Nephron progenitor cell (in vitro differentiated cells): ENCODE data around the gene CELA2A.
A peak's percentile ranks its signal among the peaks of the same experiment; 100 is the strongest.
"Not testable (repeated sequence)": the region's sequence is repeated elsewhere in the genome, so short reads cannot be mapped to it uniquely, and the experiment has no call there.

ENCODE experiments used
- DNase-seq: peaks from one replicate; pipeline ENCODE4 v3.0.0; 2021
- H3K27ac Mint-ChIP-seq: 2 replicates; pipeline ENCODE4 v1.8.0; 2021; ENCODE audit warnings: mild to moderate bottlenecking, moderate library complexity, mixed read lengths
- H3K27me3 Mint-ChIP-seq: 2 replicates; pipeline ENCODE4 v1.8.0; 2021; ENCODE audit warnings: mild to moderate bottlenecking, low read depth, mixed read lengths; ENCODE audit not compliant: poor library complexity
- H3K36me3 Mint-ChIP-seq: 2 replicates; pipeline ENCODE4 v1.8.0; 2021; ENCODE audit warnings: low read depth, mixed read lengths
- H3K4me1 Mint-ChIP-seq: 2 replicates; pipeline ENCODE4 v1.8.0; 2021; ENCODE audit warnings: mixed read lengths
- H3K4me3 Mint-ChIP-seq: 2 replicates; pipeline ENCODE4 v1.8.0; 2021; ENCODE audit warnings: mild to moderate bottlenecking, moderate library complexity, mixed read lengths
- H3K9me3 Mint-ChIP-seq: 2 replicates; pipeline ENCODE4 v1.8.0; 2021; ENCODE audit warnings: mild to moderate bottlenecking, moderate library complexity, mixed read lengths
- TF ChIP-seq, protein P1 (sequence below): fragments of 200-600 bp; sonication (generic); IDR thresholded peaks from 2 replicates; pipeline ENCODE4 v1.5.0; 2021; ENCODE audit warnings: antibody characterized with exemption

The CELA2A gene

DNA sequence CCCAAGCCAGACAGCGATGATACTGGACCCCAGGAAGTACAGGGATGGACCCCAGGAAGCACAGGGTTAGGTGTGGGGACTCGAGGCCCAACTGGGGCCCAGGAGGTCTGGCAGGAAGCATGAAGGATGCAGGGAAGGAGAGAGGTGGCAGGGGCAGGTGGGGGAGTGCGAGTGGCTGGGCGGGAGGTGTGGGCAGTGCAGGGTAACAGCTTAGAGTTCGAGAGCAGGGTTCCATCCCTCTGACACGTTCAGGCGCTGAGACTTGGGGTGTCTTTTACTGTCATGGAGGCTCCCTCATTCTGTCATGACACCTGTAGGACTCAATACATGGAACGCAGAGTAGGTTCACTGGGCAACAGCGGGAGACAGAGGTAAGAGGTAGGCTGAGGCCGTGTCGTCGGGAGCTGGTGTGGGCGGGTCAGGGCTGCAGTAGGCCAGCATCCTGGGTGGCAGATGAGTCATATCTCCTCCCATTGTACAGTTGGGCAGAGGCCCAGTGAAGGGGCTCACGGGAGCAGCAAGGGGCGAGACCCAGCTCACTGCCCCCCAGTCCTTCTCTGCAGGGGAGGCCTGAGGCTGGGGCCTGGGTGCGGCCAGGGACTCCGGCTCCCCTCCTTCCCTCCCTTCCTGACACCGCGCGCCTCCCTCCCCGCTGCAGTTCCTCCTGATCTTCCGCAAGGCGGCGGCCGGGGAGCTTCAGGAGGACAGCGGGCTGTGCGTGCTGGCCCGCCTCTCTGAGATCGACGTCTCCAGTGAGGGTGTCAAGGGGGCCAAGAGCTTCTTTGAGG lies 29.8 kb upstream of the CELA2A start:
- Mint-ChIP-seq H3K27ac (peak overlapping the region; percentile 71), H3K4me1 (peaks cover 24% of the 10 kb centered on the region), H3K4me3 (no peak overlapping the region), H3K27me3 (no peaks in the 10 kb centered on the region), H3K9me3 (peaks cover 1% of the 10 kb centered on the region), H3K36me3 (no peaks in the 10 kb centered on the region)
- TF ChIP-seq, protein P1, sequence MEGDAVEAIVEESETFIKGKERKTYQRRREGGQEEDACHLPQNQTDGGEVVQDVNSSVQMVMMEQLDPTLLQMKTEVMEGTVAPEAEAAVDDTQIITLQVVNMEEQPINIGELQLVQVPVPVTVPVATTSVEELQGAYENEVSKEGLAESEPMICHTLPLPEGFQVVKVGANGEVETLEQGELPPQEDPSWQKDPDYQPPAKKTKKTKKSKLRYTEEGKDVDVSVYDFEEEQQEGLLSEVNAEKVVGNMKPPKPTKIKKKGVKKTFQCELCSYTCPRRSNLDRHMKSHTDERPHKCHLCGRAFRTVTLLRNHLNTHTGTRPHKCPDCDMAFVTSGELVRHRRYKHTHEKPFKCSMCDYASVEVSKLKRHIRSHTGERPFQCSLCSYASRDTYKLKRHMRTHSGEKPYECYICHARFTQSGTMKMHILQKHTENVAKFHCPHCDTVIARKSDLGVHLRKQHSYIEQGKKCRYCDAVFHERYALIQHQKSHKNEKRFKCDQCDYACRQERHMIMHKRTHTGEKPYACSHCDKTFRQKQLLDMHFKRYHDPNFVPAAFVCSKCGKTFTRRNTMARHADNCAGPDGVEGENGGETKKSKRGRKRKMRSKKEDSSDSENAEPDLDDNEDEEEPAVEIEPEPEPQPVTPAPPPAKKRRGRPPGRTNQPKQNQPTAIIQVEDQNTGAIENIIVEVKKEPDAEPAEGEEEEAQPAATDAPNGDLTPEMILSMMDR, result no peak
- DNase-seq, result no peak

DNA sequence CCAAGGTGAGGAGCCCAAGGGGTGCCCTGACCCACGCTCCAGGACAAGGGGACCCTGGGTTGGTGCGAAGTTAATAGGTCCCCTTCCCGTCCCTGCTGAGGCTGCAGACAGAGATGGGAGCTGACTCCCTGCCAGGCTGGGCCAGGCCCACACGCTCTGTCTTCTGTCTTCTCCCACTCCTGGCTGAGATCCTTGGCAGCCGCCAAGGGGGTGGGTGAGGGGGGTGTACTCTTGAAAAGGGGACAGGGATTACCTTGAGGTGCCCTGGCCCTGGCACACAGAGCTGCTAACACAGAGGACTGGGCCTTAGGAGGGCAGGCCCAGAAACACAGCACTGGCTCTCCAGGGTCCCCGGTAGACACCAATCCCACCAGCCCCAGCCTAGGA lies 29.3 kb upstream of the CELA2A start:
- no peaks in the 10 kb centered on the region for H3K36me3 Mint-ChIP-seq
- TF ChIP-seq, protein P1, result no peak
- no peak overlapping the region for H3K27ac Mint-ChIP-seq
- H3K27me3 Mint-ChIP-seq, result no peaks in the 10 kb centered on the region
- no peak overlapping the region for H3K4me3 Mint-ChIP-seq
- H3K4me1 Mint-ChIP-seq, result peaks cover 24% of the 10 kb centered on the region
- DNase-seq, result no peak
- H3K9me3 Mint-ChIP-seq, result no peaks in the 10 kb centered on the region

DNA sequence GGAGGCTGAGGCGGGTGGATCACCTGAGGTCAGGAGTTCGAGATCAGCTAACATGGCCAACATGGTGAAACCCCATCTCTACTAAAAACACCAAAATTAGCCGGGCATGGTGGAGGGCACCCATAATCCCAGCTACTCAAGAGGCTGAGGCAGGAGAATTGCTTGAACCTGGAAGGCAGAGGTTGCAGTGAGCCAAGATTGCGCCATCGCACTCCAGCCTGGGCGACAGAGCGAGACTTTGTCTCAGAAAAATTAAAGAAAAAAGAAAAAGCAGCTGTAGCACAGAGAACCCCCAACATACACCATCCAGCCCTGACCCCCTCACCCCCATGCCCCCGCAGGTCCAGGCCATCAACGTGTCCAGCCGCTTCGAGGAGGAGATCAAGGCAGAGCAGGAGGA lies 28.3 kb upstream of the CELA2A start:
- H3K36me3 Mint-ChIP-seq, H3K4me3 Mint-ChIP-seq, H3K27me3 Mint-ChIP-seq, DNase-seq, H3K9me3 Mint-ChIP-seq: not testable (repeated sequence)
- peaks cover 31% of the 10 kb centered on the region for H3K4me1 Mint-ChIP-seq
- H3K27ac Mint-ChIP-seq, result peak overlapping the region; percentile 36

DNA sequence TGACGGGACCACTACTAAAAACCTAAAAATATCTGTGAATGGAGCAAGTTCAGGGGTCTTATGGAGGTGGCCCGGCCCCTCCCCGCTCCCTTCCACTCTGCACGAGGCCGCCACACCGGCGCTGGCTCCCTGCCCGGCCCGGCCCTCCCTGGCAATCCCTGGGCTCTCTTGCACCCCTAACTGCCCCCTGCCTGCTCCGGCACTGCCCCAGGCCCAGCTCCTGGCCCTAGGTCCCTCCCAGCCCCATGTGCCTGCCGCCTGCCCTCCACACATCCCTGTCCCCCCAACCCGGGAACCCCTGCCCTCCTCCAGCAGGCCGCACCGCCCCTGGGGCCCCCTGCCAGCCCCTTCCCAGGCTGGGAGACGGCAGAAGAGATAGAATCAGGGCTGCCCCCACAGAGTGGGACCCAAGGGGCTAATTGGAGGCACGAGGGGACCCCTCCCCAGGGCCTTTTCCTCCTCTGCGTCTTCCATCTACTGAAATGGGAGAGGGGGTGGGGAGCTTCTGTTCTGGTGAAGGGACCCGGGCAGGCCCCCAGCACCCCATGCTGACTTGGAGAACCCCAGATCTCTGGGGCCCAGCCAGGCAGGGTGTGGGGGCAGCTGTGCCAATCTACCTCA lies 27.6 kb upstream of the CELA2A start:
- Mint-ChIP-seq H3K27me3 (no peaks in the 10 kb centered on the region), H3K9me3 (no peaks in the 10 kb centered on the region), H3K4me3 (no peak overlapping the region), H3K27ac (no peak overlapping the region), H3K36me3 (no peaks in the 10 kb centered on the region), H3K4me1 (peaks cover 31% of the 10 kb centered on the region)
- DNase-seq, result no peak
- TF ChIP-seq, protein P1, result no peak

DNA sequence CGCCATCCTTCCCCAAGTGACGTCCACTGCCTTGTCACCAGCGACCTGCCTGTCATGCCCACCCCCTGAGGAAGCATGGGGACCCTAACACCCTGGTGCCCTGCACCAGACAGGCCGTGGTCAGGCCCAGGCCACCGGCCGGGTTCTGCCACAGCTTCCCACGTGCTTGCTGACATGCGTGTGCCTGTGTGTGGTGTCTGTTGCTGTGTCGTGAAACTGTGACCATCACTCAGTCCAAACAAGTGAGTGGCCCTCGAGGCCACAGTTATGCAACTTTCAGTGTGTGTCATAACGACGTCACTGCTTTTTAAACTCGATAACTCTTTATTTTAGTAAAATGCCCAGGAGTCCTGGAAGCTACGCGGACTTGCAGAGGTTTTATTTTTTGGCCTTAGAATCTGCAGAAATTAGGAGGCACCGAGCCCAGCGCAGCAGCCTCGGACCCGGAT lies 26.8 kb upstream of the CELA2A start:
- Mint-ChIP-seq H3K9me3 (no peaks in the 10 kb centered on the region), H3K27me3 (no peaks in the 10 kb centered on the region), H3K27ac (no peak overlapping the region), H3K4me3 (no peak overlapping the region), H3K4me1 (peaks cover 33% of the 10 kb centered on the region), H3K36me3 (no peaks in the 10 kb centered on the region)
- DNase-seq, result no peak
- TF ChIP-seq, protein P1, result no peak

DNA sequence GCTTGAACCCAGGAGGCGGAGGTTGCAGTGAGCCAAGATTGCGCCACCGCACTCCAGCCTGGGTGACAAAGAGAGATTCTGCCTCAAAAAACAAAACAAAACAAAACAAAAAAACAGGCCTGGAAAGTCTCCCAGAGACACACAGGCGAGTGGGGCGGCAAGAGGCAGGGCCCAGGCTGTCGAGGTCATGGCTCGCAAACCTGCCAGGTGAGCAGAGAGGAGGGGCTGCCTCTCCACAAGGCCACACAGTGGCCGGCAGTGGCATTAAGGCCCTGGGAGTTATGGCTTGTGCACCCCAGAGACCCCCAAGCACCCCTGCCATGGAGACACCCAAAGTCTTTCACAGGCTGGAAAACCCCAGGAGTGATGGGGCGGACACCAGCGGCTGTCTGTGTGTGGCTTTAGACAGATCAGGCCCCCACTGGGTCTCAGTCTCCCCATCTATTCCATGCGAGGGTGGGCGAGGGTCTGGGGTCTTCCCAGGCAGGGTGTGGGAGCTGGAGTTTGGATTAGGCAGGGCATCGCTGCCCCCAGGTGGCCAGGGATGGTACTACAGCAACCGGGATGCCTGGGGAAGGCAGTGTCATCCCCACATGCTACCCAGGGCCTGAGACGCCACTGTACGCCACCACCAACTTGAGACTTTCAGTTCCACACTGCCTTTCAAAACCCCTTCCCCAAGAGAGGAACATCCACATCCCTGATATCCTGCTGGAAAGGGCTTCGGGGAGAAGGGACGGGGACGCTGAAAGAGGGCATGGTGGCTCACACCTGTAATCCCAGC lies 25.6 kb upstream of the CELA2A start:
- TF ChIP-seq, protein P1, result peak; percentile 89
- peaks cover 33% of the 10 kb centered on the region for H3K4me1 Mint-ChIP-seq
- H3K4me3 Mint-ChIP-seq, result no peak overlapping the region
- H3K9me3 Mint-ChIP-seq, result no peaks in the 10 kb centered on the region
- no peaks in the 10 kb centered on the region for H3K36me3 Mint-ChIP-seq
- no peaks in the 10 kb centered on the region for H3K27me3 Mint-ChIP-seq
- no peak overlapping the region for H3K27ac Mint-ChIP-seq
- peak; percentile 93 for DNase-seq
